ENCODE results near the gene SLC12A8. TPM values are rescaled to one million over a fixed set of nuclear protein-coding genes. Genes with fewer than 3 reads are reported as not detected.
A peak's percentile ranks its signal among the peaks of the same experiment; 100 is the strongest.

Gene SLC12A8
- polyA plus RNA-seq, 1 of the 3 experiments (the other 2 are of a cell fraction): 7.5 TPM

GRCh38 chr3:125052624-125053303 is 159.8 kb downstream of the SLC12A8 start:
- peak overlapping the region; percentile 28 to 83; a peak in 3 of 4 replicates for H3K4me3 ChIP-seq (ENCODE audit: low read depth in 2 of 2, low read length in 1 of 2)
- H4K20me1 ChIP-seq (ENCODE audit: insufficient read depth): peaks cover 40% of the 10 kb centered on the region
- 47% methylated on average over 8 of the region's 8 CpGs for WGBS (ENCODE audit: low lambda C conversion rate)
- H3F3A ChIP-seq (replicated peaks; ENCODE audit: insufficient read depth): peaks cover 38% of the 10 kb centered on the region
- H3K9me3 ChIP-seq: no peaks in the 10 kb centered on the region
- H3K4me1 ChIP-seq (ENCODE audit: control insufficient read depth in 1 of 2, insufficient read depth in 2 of 2, low read depth in 1 of 2, low read length in 1 of 2): peaks cover 30 to 52% of the 10 kb centered on the region in 2 experiments
- H3K27ac ChIP-seq (ENCODE audit: low read depth in 2 of 2, low read length in 1 of 2): peak overlapping the region; percentile 77 to 99
- ChIA-PET POLR2A (no interaction called here), CTCF (interaction anchor here (0.6 to 0.9 kb wide), 4 partner anchors 20 to 989 kb away, joined by 3 read pairs; no protein-coding TSS in a partner anchor)
- no peak for DNase-seq
- peak overlapping the region; percentile 84 for H3K4me2 ChIP-seq
- no peaks in the 10 kb centered on the region for H3K9me2 ChIP-seq
- peaks cover 0 to 6% of the 10 kb centered on the region in 2 experiments for H3K36me3 ChIP-seq (replicated peaks in 1 of 2; ENCODE audit: control insufficient read depth in 1 of 2, insufficient read depth in 2 of 2, low read length in 1 of 2)
- H2AFZ ChIP-seq (ENCODE audit: low read depth): no peak overlapping the region
- H3K9ac ChIP-seq: peak overlapping the region; percentile 76
- peaks cover 71% of the 10 kb centered on the region for H3K79me2 ChIP-seq (ENCODE audit: insufficient read depth)
- TF ChIP-seq EZH2phosphoT487 (IDR thresholded peaks at IDR 0.05; ENCODE audit: borderline replicate concordance, low read depth) (no peak), MEF2A (IDR thresholded peaks at IDR 0.05; ENCODE audit: borderline replicate concordance, low read depth) (no peak), TCF12 (IDR thresholded peaks at IDR 0.05) (peak; percentile 61), TAF1 (IDR thresholded peaks at IDR 0.05; ENCODE audit: borderline replicate concordance, low read depth, low read length) (peak; percentile 23; the same call in 1 of the 2 replicates), NFIC (IDR thresholded peaks at IDR 0.05; ENCODE audit: borderline replicate concordance) (peak; percentile 43; the same call in 1 of the 2 replicates), NRF1 (IDR thresholded peaks at IDR 0.05; ENCODE audit: low read depth, low read length) (no peak), RXRA (IDR thresholded peaks at IDR 0.05; ENCODE audit: borderline replicate concordance, low read depth) (no peak), RCOR1 (IDR thresholded peaks at IDR 0.05; ENCODE audit: low read length) (no peak)
- H3K27me3 ChIP-seq (ENCODE audit: insufficient read depth): no peaks in the 10 kb centered on the region

GRCh38 chr3:125051715-125052581 is 160.6 kb downstream of the SLC12A8 start:
- Histone ChIP-seq H3K79me2 (ENCODE audit: insufficient read depth) (peaks cover 79% of the 10 kb centered on the region), H3K27me3 (ENCODE audit: insufficient read depth) (no peaks in the 10 kb centered on the region), H3K9ac (peak overlapping the region; percentile 76), H3K4me1 (ENCODE audit: control insufficient read depth in 1 of 2, insufficient read depth in 2 of 2, low read depth in 1 of 2, low read length in 1 of 2) (peaks cover 28 to 51% of the 10 kb centered on the region in 2 experiments), H3K27ac (ENCODE audit: low read depth in 2 of 2, low read length in 1 of 2) (peak overlapping the region; percentile 77 to 99), H4K20me1 (ENCODE audit: insufficient read depth) (peaks cover 49% of the 10 kb centered on the region), H3K4me2 (peak overlapping the region; percentile 84), H3K4me3 (ENCODE audit: low read depth in 2 of 2, low read length in 1 of 2) (peak overlapping the region; percentile 28 to 83; a peak in 3 of 4 replicates), H3F3A (replicated peaks; ENCODE audit: insufficient read depth) (peaks cover 36% of the 10 kb centered on the region), H3K36me3 (replicated peaks in 1 of 2; ENCODE audit: control insufficient read depth in 1 of 2, insufficient read depth in 2 of 2, low read length in 1 of 2) (peaks cover 5 to 15% of the 10 kb centered on the region in 2 experiments), H2AFZ (ENCODE audit: low read depth) (no peak overlapping the region), H3K9me3 (no peaks in the 10 kb centered on the region), H3K9me2 (no peaks in the 10 kb centered on the region)
- WGBS (ENCODE audit: low lambda C conversion rate): 22% methylated on average over 11 of the region's 14 CpGs
- POLR2A ChIA-PET: no interaction called here
- CTCF ChIA-PET: interaction anchor here (0.9 kb wide), 2 partner anchors 19 to 69 kb away, joined by 3 read pairs; no protein-coding TSS in a partner anchor
- DNase-seq: no peak
- TF ChIP-seq EP300 (IDR thresholded peaks at IDR 0.05; ENCODE audit: borderline replicate concordance in 1 of 2, low read depth in 1 of 2, low read length in 1 of 2) (no peak; a peak in 1 of 4 replicates), RAD21 (IDR thresholded peaks at IDR 0.05; ENCODE audit: low read length) (no peak), ZBTB33 (IDR thresholded peaks at IDR 0.05; ENCODE audit: borderline replicate concordance, low read depth) (no peak), FOXM1 (IDR thresholded peaks at IDR 0.05; ENCODE audit: low read depth) (no peak), FOSL2 (IDR thresholded peaks at IDR 0.05; ENCODE audit: borderline replicate concordance, low read depth) (peak; percentile 42; the same call in 1 of the 2 replicates), RFX5 (IDR thresholded peaks at IDR 0.05; ENCODE audit: low read length) (no peak), MAX (IDR thresholded peaks at IDR 0.05; ENCODE audit: low read depth) (peak; percentile 12; the same call in 1 of the 2 replicates), TCF12 (IDR thresholded peaks at IDR 0.05) (peak; percentile 58), SMC3 (IDR thresholded peaks at IDR 0.05; ENCODE audit: low read depth, low read length) (no peak), USF1 (IDR thresholded peaks at IDR 0.05; ENCODE audit: borderline replicate concordance, low read depth) (no peak), IRF3 (IDR thresholded peaks at IDR 0.05; ENCODE audit: low read depth, low read length) (no peak), EZH2phosphoT487 (IDR thresholded peaks at IDR 0.05; ENCODE audit: borderline replicate concordance, low read depth) (no peak), JUND (IDR thresholded peaks at IDR 0.05) (peak; percentile 24; the same call in 1 of the 2 replicates), NFIC (IDR thresholded peaks at IDR 0.05; ENCODE audit: borderline replicate concordance) (no peak; the same call in 1 of the 2 replicates)

Data from SK-N-SH (cell line).